H1 (cell line): ENCODE results near the gene SCP2. TPM values are rescaled to one million over a fixed set of nuclear protein-coding genes. Genes with fewer than 3 reads are reported as not detected.

ENCODE experiments used
- CBX8 ChIP-seq: fragments of 300-800, 300-1000 bp; sonication (generic); IDR thresholded peaks from 2 replicates; pipeline ENCODE4 v1.7.1; 2016; ENCODE audit warnings: low read depth, low read length, borderline replicate concordance
- CEBPB ChIP-seq: IDR thresholded peaks from 2 replicates; pipeline ENCODE4 v1.6.1; 2012; ENCODE audit warnings: low read depth, low read length
- CHD7 ChIP-seq: fragments of 300-600 bp; sonication (generic); IDR thresholded peaks from 2 replicates; pipeline ENCODE4 v1.7.1; 2012; ENCODE audit warnings: low read length, moderate library complexity, mild to moderate bottlenecking, inconsistent platforms; ENCODE audit not compliant: insufficient replicate concordance
- EP300 ChIP-seq, 2 experiments: IDR thresholded peaks; 1 replicate in 1 of 2; 2 replicates in 1 of 2; pipeline ENCODE4 v1.6.1; 2011 to 2012; ENCODE audit warnings: low read depth in 2 of 2, low read length in 2 of 2, mild to moderate bottlenecking in 2 of 2, borderline replicate concordance in 1 of 2, inconsistent platforms in 1 of 2, moderate library complexity in 1 of 2
- FOSL1 ChIP-seq: IDR thresholded peaks from 2 replicates; pipeline ENCODE4 v1.6.1; 2011; ENCODE audit warnings: mild to moderate bottlenecking, low read depth, low read length, moderate library complexity; ENCODE audit not compliant: insufficient read depth
- HDAC6 ChIP-seq: IDR thresholded peaks from one replicate; pipeline ENCODE4 v1.7.1; 2012; ENCODE audit warnings: low read depth, mild to moderate bottlenecking, inconsistent platforms, low read length, moderate library complexity
- NANOG ChIP-seq: IDR thresholded peaks from 2 replicates; pipeline ENCODE4 v1.6.1; 2011; ENCODE audit warnings: low read length, low read depth, mild to moderate bottlenecking, inconsistent platforms; ENCODE audit not compliant: insufficient read depth, poor library complexity, severe bottlenecking
- polyA plus RNA-seq, 7 experiments: library from polyadenylated mRNA; depleted of rRNA in 3 of 7; stranded (reverse) in 5 of 7; unstranded in 2 of 7; fragments of >200 nt in 5 of 7; fragments of 200-250 nt in 2 of 7; gene quantifications; 1 replicate in 5 of 7; 2 replicates in 1 of 7; 4 replicates in 1 of 7; pipeline versions ENCODE4 v1.2.1 to v1.2.3, GENCODE V29; 2011 to 2013; ENCODE audit warnings: missing spikeins in 2 of 7, mixed read lengths in 2 of 7
- total RNA-seq: library from RNA; stranded (reverse); fragmentation: NEBNext Ultra II Directional; extraction: Animal tissue kit (Norgen Biotek cat#: 25700); gene quantifications from 2 replicates; pipeline ENCODE4 v1.2.1, GENCODE V29; 2021

SCP2 gene
- total and polyA plus RNA-seq, 2 of the 8 experiments (the other 6 are each of a cell fraction or from before 2014, with no cell fraction given) = 20.9 to 54.3 TPM

GRCh38 chr1:52973841-52974240 is 46.8 kb downstream of the SCP2 start (continued):
- TF ChIP-seq CHD7 = no peak
- TF ChIP-seq FOSL1 = no peak
- TF ChIP-seq CBX8 = no peak
- no peak for TF ChIP-seq EP300 (IDR thresholded peaks at IDR 0.05; ENCODE audit: borderline replicate concordance in 1 of 2, low read depth in 2 of 2, low read length in 2 of 2)
- TF ChIP-seq CEBPB = no peak
- no peak for TF ChIP-seq NANOG
- no peak for TF ChIP-seq HDAC6
